B cell (primary cell): ENCODE results near the gene GJA9. TPM values are rescaled to one million over a fixed set of nuclear protein-coding genes. Genes with fewer than 3 reads are reported as not detected.

Source experiments
- ATAC-seq: fragments of 200-7000 bp; cut with Tn5 transposase; one replicate; pipeline ENCODE4 v1.10.0; 2021; ENCODE audit warnings: low read depth, mild to moderate bottlenecking, moderate number of reproducible peaks, moderate library complexity
- CTCF ChIA-PET: fragments of 350-600 bp; sonication (Branson Sonifier 250); formaldehyde crosslinking; loops from one replicate; lab custom pipeline; 2021; ENCODE audit warnings: antibody characterized with exemption, inconsistent platforms; lab: Charles Lee
- POLR2A ChIA-PET: fragments of 350-600 bp; sonication (Branson Sonifier 250); formaldehyde crosslinking; loops from one replicate; lab custom pipeline; 2021; ENCODE audit warnings: antibody characterized with exemption; lab: Charles Lee
- DNase-seq: peaks from one replicate; pipeline ENCODE4 v3.0.0; 2013
- H2AFZ ChIP-seq: 2 replicates; pipeline ENCODE4 v1.6.1; 2012; ENCODE audit warnings: mild to moderate bottlenecking, low read depth, low read length; ENCODE audit not compliant: insufficient read depth, poor library complexity, severe bottlenecking
- H3K27ac ChIP-seq, 2 donors: 1 replicate in 1 of 2; 2 replicates in 1 of 2; pipeline ENCODE4 v1.5.1; 2012 to 2013; ENCODE audit warnings: low read length in 2 of 2, mild to moderate bottlenecking in 2 of 2, moderate library complexity in 1 of 2
- H3K27me3 ChIP-seq, 4 experiments: fragments of 200-600 bp in 1 of 4; sonication (generic) in 1 of 4; replicated peaks in 1 of 4; 1 replicate in 2 of 4; 2 replicates in 2 of 4; pipeline versions ENCODE4 v1.6.1 to v1.7.0; 2013 to 2016; ENCODE audit warnings: low read length in 3 of 4, mild to moderate bottlenecking in 2 of 4, mixed read lengths in 1 of 4, moderate library complexity in 1 of 4; ENCODE audit not compliant: insufficient read depth in 4 of 4, control insufficient read depth in 3 of 4; ENCODE audit errors: control extremely low read depth in 1 of 4
- H3K36me3 ChIP-seq, 2 experiments: replicated peaks in 1 of 2; 1 replicate in 1 of 2; 2 replicates in 1 of 2; pipeline versions ENCODE4 v1.6.1 to v1.7.1; 2013; ENCODE audit warnings: low read length in 1 of 2; ENCODE audit not compliant: insufficient read depth in 2 of 2, control insufficient read depth in 1 of 2; ENCODE audit errors: control extremely low read depth in 1 of 2, extremely low read depth in 1 of 2
- H3K4me1 ChIP-seq, 2 donors: fragments of 200-600 bp in 1 of 2; sonication (generic) in 1 of 2; 1 replicate in 1 of 2; 2 replicates in 1 of 2; pipeline versions ENCODE4 v1.5.1 to v1.6.1; 2013 to 2017; ENCODE audit warnings: low read length in 2 of 2; ENCODE audit not compliant: control insufficient read depth in 2 of 2, insufficient read depth in 2 of 2
- H3K4me2 ChIP-seq: replicated peaks from 2 replicates; pipeline ENCODE3; 2012; ENCODE audit warnings: mild to moderate bottlenecking, low read depth, low read length; ENCODE audit not compliant: poor library complexity, severe bottlenecking
- H3K4me3 ChIP-seq, 5 experiments: fragments of 200-600 bp in 1 of 5; sonication (generic) in 1 of 5; 1 replicate in 3 of 5; 2 replicates in 2 of 5; pipeline versions ENCODE4 v1.5.1 to v1.7.0; 2011 to 2016; ENCODE audit warnings: low read length in 4 of 5, mild to moderate bottlenecking in 4 of 5, low read depth in 2 of 5, control low read depth in 1 of 5, moderate library complexity in 1 of 5; ENCODE audit not compliant: insufficient read depth in 1 of 5; ENCODE audit errors: control extremely low read depth in 1 of 5, extremely low read depth in 1 of 5
- H3K79me2 ChIP-seq: fragments of 200-600 bp; sonication (generic); one replicate; pipeline ENCODE4 v1.6.0; 2016; ENCODE audit warnings: low read length; ENCODE audit not compliant: control insufficient read depth, insufficient read depth
- H3K9ac ChIP-seq: fragments of 200-600 bp; sonication (generic); 2 replicates; pipeline ENCODE4 v1.6.1; 2017; ENCODE audit warnings: mild to moderate bottlenecking, low read length, moderate library complexity
- H3K9me3 ChIP-seq, 3 donors: one replicate each; pipeline versions ENCODE4 v1.6.1 to v1.7.1; 2013; ENCODE audit warnings: low read length in 2 of 3; ENCODE audit not compliant: control insufficient read depth in 2 of 3, insufficient read depth in 1 of 3; ENCODE audit errors: control extremely low read depth in 1 of 3
- H4K20me1 ChIP-seq: 2 replicates; pipeline ENCODE4 v1.6.0; 2012; ENCODE audit warnings: mild to moderate bottlenecking, low read length; ENCODE audit not compliant: insufficient read depth, control insufficient read depth, poor library complexity, severe bottlenecking
- H3K27ac Mint-ChIP-seq: one replicate; pipeline ENCODE4 v1.8.0; 2021; ENCODE audit warnings: mixed read lengths
- H3K27me3 Mint-ChIP-seq: one replicate; pipeline ENCODE4 v1.8.0; 2021; ENCODE audit warnings: mixed read lengths
- H3K4me1 Mint-ChIP-seq: one replicate; pipeline ENCODE4 v1.8.0; 2021; ENCODE audit warnings: mixed read lengths
- H3K4me3 Mint-ChIP-seq: one replicate; pipeline ENCODE4 v1.8.0; 2021; ENCODE audit warnings: mixed read lengths
- H3K9me3 Mint-ChIP-seq: one replicate; pipeline ENCODE4 v1.8.0; 2022; ENCODE audit warnings: mixed read lengths; ENCODE audit not compliant: insufficient read depth
- EZH2 ChIP-seq: IDR thresholded peaks from 2 replicates; pipeline ENCODE4 v1.6.1; 2012; ENCODE audit warnings: borderline replicate concordance, low read depth, mild to moderate bottlenecking, moderate library complexity, low read length; ENCODE audit not compliant: insufficient read depth, poor library complexity, severe bottlenecking
- WGBS: methylation state at CpG from one replicate; pipeline ENCODE4 v1.1.5; 2013; ENCODE audit warnings: missing lambda C conversion rate; ENCODE audit not compliant: insufficient coverage; 5-methylcytosine and 5-hydroxymethylcytosine counted together
- intact Hi-C: fragments of 100-400 bp; cut with micrococcal nuclease; formaldehyde crosslinking; loops from one replicate; pipeline ENCODE4 v1.10.0; 2022
- polyA plus RNA-seq: library from polyadenylated mRNA; depleted of rRNA; stranded (reverse); fragments of >200 nt; gene quantifications from 2 replicates; pipeline ENCODE4 v1.2.3, GENCODE V29; 2012
- total RNA-seq, 2 donors: library from RNA; stranded (reverse); fragments of 120-200 nt in 1 of 2; gene quantifications; 1 replicate in 1 of 2; 2 replicates in 1 of 2; pipeline versions ENCODE4 v1.2.3 to v1.2.4, GENCODE V29; 2013 to 2022
- TF ChIP-seq, protein P1 (sequence below): fragments of 200-600 bp; IDR thresholded peaks from one replicate; pipeline ENCODE4 v1.8.0; 2022; ENCODE audit warnings: antibody characterized with exemption, mild to moderate bottlenecking

GJA9 gene
- total and polyA plus RNA-seq, 2 donors (not counting 1 experiment from before 2014, with no cell fraction given), result not detected

DNA sequence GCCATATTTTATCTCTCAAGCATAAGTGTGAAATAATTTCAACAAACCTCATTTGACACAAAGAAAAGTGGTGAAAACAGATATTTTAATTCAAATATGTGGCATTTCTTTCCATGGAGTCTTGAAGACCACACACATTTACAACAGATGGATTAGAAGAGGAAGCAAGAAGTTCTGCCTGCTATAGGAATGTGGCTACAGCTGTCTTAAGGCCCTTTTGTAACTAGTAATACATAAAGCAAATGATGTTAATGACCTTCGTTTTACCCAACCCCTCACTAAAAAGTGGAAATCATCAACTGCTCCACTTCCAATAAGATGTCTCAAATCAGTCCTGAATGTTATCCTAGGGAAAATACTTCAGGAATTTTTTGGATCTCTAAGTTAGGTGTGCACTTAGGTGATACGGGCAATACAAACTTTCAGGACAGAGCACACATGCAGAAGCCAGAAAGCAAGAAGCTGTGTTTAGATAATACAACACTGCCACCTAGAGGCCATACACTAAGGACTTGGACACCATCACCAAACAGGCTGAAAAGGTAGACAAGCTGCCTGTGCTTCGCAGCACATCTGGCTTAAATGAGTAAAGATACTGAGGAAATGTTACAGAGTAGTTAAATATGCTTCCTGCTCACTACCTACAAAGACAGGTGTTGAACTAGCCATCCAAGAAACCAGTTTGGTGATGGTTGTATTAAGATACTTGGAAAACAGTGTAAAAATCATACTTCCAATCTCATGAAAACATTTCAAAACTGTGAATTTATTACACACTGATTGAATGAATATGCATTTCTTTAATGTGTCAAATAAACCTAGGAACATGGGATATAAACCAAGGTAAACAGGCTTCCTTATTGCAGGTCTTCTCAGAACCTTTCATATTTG, 46.2 kb downstream of the GJA9 start:
- WGBS, result 0% methylated on average over 1 of the region's 3 CpGs
- Histone ChIP-seq H4K20me1 (no peaks in the 10 kb centered on the region), H3K9ac (no peak overlapping the region), H2AFZ (no peak overlapping the region), H3K79me2 (no peaks in the 10 kb centered on the region), H3K4me3 (no peak overlapping the region), H3K27ac (no peak overlapping the region), H3K4me2 (no peak overlapping the region), H3K36me3 (peaks cover under 1 to 25% of the 10 kb centered on the region in 2 experiments), H3K4me1 (peaks cover 0 to under 1% of the 10 kb centered on the region in 2 donors), H3K9me3 (no peaks in the 10 kb centered on the region), H3K27me3 (peaks cover 0 to 8% (median 2%) of the 10 kb centered on the region in 4 experiments)
- H3K4me1 Mint-ChIP-seq, result peaks cover 3% of the 10 kb centered on the region
- intact Hi-C loops, result loop anchor here (1.0 to 5.0 kb wide), 3 partner anchors 809 to 943 kb away; partner anchors contain the start of gene SF3A3
- DNase-seq (peak; percentile 84), ATAC-seq (peak; percentile 78)
- H3K9me3 Mint-ChIP-seq, result no peaks in the 10 kb centered on the region
- H3K27ac Mint-ChIP-seq, result no peak overlapping the region
- H3K27me3 Mint-ChIP-seq, result peaks cover 6% of the 10 kb centered on the region
- no peak for TF ChIP-seq EZH2
- TF ChIP-seq, protein P1, sequence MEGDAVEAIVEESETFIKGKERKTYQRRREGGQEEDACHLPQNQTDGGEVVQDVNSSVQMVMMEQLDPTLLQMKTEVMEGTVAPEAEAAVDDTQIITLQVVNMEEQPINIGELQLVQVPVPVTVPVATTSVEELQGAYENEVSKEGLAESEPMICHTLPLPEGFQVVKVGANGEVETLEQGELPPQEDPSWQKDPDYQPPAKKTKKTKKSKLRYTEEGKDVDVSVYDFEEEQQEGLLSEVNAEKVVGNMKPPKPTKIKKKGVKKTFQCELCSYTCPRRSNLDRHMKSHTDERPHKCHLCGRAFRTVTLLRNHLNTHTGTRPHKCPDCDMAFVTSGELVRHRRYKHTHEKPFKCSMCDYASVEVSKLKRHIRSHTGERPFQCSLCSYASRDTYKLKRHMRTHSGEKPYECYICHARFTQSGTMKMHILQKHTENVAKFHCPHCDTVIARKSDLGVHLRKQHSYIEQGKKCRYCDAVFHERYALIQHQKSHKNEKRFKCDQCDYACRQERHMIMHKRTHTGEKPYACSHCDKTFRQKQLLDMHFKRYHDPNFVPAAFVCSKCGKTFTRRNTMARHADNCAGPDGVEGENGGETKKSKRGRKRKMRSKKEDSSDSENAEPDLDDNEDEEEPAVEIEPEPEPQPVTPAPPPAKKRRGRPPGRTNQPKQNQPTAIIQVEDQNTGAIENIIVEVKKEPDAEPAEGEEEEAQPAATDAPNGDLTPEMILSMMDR, result peak; percentile 88
- no peak overlapping the region for H3K4me3 Mint-ChIP-seq
- ChIA-PET CTCF (interaction anchor here (0.6 to 4.6 kb wide), 26 partner anchors 9 to 1348 kb away, joined by 3 to 38 read pairs (median 4); no protein-coding TSS in a partner anchor), POLR2A (no interaction called here)
